NCI-H146 (cell line): ENCODE results near the gene HES1.
"Not testable (repeated sequence)": the region's sequence is repeated elsewhere in the genome, so short reads cannot be mapped to it uniquely, and the experiment has no call there.

ENCODE experiments used
- DNase-seq: peaks from one replicate; lab custom pipeline; 2025; lab: John Stamatoyannopoulos, UW

HES1 gene

DNA sequence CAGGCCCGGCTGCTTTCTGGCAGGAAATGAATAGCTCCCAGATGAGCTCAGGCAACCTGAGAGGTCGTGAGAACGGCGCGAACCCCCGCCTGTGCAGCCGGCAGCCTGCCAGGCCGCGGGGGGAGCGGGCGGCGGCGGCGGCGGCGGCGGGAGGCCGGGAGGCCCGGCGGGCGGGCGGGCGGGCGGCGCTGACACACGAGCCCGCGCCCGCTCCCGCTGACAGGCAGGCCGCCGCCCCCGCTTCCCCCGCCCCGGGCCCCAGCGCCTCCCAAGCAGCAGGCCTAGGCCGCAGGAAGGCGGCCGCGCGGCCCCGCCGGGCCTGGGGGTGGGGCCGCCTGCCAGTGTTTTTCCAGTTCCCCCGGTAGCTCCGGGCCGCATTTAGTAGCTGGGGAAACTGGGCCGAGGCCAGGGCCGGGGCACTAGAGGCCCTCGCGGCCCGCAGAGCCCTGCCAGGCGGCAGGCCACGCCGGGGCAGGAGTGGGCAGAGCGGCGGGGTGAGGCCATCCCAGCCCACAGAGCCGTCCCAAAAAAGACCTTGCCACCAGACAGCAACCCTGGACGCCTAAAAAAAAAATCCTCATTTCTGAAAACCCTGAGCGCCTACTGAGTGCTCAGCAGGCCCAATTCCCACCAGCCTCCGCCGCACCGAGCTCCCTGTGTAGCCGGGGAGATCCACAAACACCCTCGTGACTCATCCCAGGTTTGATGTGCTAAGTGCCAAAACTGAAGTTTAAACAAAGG, 5.6 kb downstream of the HES1 start:
- peak; percentile 99 for DNase-seq

GRCh38 chr3:194142156-194142910, 6.4 kb downstream of the HES1 start:
- no peak for DNase-seq

DNA sequence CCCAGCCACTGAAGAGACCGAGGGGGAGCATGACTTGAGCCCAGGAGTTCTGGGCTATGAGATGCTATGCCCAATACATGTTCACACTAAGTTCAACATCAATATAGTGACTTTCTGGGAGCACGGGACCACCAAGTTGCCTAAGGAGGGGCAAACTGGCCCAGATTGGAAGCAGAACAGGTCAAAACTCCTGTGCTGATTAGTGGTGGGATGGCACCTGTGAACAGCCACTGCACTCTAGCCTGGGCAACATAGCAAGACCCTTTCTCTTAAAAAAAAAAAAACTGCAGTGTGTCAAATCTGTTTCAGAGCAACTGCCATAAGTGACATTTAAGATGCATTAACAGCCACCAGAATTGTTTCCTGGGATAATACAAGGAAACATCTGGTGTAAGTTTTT, 9.8 kb downstream of the HES1 start:
- no peak for DNase-seq

DNA sequence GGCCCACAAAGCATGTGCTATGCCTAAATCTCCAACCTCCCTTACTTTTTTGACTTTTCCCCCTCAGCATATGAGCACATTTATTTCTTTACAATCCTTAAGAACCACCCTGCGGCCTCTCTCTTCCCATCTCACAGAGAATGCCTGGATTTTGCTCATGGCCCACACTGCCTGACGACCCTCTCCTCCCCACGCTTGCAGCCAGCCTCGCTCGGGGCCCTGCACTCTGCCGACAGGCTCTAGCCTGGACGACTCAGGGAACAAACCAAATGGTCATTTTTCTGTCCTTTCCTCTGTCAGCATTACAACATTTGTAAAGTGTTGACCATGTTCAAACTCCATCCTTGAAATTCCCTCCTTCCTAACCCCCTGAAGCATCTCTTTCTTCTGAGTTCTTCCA, 11.7 kb downstream of the HES1 start:
- DNase-seq = no peak

DNA sequence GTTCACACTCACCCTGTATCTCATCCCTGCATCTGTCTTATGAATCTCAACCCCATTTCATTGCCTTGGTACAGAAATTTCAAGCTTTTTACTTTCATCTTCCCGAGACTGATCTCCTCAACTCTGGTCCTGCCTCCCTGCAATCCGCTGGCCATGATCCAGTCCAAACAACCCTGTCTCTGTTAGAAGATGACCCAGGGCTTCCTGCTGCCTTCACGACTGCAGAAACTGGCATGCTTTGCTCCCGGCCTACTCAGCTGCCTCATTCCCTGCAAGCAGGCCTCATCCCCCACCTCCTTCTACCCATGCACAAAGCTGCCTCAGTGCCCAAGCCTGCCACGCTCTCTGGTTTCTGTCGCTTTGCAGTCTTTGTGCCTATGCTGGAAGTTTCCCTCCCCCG, 12.4 kb downstream of the HES1 start:
- DNase-seq = no peak

GRCh38 chr3:194150252-194150934, 14.4 kb downstream of the HES1 start:
- DNase-seq = no peak

- DNase-seq = not testable (repeated sequence)
These were observed 15.0 kb downstream of the HES1 start for GRCh38 chr3:194150935-194151302.

- DNase-seq = no peak
These were observed 18.4 kb downstream of the HES1 start for GRCh38 chr3:194154346-194154745.

- no peak for DNase-seq
These were observed 20.1 kb downstream of the HES1 start for GRCh38 chr3:194156095-194156494.

GRCh38 chr3:194158942-194159439, 23.0 kb downstream of the HES1 start:
- DNase-seq = no peak

DNA sequence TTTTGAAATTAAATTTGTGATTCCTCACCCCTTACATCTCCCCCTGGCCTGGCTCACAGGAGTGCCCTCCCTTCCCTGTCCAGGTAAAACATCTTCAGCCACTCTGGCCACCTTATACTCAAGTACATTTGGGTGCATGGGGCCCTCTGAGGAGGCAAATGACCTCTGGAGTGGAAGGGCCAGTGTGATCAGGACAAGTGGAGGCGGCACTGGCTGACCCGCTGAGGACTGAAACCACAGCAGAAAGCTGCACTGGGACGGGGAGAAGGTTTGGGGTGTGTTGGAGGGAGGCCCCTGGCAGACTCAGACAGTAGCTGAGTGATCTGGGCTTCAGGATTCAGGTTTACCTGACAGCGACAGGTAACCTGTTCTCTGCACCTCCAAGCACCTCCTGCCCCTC, 24.2 kb downstream of the HES1 start:
- no peak for DNase-seq

- DNase-seq = peak; percentile 65
These were observed 25.4 kb downstream of the HES1 start for GRCh38 chr3:194161131-194162045.

DNA sequence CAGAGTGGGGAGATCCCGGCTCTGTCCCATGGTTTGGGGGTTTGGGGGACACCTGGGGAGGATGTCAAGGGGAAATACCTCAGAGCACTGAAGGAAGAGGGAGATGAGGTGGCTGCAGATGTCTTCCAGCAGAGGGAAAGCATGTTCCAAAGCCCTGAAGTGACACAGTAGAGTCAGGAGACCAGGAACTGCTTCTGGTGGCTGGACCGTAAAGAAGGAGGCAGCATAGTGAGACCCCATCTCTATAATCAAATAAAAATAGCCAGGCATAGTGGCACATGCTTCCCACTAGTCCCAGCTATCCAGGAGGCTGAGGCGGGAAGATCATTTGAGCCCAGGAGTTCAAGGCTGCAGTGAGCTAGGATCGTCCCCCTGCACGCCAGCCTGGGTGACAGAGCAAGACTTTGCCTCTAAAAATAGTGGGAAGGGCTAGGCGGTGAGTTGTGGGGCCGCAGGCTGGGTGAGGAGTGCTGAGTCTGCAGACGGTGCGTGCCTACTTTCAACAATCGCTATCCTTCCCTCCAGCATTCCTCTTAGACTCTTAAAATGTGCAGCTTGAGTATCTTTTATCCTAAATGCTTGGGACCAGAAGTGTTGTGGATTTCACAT, 26.2 kb downstream of the HES1 start:
- DNase-seq = no peak

DNA sequence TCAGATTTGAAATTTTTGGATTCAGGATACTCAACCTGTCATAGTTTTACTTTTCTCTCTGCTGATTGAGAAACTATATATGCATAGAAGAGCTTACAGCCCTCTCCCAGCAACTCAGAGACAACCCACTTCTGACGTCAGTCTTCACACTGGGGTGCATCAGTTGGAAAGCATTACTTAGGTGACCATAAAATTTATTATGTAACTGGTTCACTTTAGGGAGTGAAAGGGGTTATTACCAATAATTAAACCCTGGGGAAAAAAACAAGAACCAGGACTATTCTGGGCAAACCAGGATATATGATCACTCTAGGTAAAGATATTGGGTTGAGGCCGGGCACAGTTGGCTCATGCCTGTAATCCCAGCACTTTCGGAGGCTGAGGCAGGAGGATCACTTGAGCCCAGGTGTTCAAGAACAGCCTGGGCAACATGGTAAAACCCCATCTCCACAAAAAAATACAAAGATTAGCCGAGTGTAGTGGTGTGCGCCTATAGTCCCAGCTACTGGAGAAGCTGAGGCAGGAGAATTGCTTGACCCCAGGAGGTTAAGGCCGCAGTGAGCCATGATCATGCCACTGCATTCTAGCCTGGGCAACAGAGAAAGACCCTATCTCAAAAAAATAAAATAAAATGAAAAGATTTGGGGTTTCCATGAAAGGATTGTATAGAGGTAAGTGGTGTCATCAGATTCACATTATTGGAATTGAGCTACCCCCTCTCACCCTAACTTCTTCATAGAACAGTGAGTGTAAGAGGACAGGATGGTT, 27.1 kb downstream of the HES1 start:
- DNase-seq = no peak

- no peak for DNase-seq
These were observed 27.7 kb downstream of the HES1 start for GRCh38 chr3:194163697-194164096.

DNA sequence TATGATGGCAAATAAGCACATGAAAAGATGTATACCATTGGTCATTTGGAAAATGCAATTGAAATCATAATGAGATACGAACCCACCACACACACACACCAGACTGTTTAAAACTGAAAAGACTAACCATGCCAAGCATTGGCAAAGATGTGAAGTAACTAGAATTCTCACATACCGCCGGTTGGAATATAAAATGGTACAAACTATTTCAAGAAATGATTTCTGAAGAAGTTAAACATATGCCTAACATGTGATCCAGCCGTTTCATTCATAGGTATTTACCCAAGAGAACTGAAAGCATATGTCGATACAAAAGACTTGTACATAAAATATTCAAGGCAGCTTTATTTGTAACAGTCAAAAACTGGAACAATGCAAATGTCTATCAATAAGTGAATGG, 28.9 kb downstream of the HES1 start:
- no peak for DNase-seq

- peak; percentile 34 for DNase-seq
These were observed 29.5 kb downstream of the HES1 start for GRCh38 chr3:194165271-194166018.

DNA sequence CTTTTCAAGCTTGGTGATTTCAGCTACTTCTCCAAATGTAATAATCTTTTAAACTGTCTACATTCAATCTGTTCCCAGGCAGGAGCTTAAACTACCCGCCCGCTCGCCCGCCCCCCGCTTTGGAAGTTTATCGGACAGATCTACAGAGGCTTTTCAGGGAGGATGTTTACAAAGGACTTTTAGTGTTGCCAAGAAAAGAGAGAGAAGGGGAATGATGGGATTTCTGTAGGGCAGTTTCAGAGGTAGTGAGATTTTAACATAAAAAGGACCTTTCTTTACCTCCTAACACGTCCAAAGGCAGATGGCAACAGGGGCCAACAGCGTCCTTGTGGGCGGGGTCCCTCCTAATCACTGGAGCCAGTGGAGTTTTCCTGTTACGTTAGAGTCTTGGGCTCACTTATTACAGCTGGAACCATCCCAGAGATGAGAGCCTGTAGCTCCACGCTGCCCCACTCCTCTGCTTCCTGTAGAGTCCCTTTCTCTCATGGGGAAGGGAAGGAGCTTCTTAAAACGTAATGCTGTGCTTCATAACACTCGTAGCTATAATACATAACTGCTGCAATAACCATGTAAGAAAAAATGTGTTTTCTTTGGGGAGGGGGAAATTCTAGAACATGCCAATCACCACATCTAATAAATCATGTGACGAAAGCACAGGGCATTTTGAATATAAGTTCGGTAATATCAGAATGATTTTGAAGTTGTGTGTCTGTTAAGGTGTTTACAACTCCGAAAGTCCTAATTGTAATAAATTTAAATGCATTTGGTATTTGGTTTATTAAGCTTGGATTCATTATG, 30.9 kb downstream of the HES1 start:
- no peak for DNase-seq
